HepG2 (cell line): ENCODE measurements around the gene AXIN1. TPM values are rescaled to one million over a fixed set of nuclear protein-coding genes. Genes with fewer than 3 reads are reported as not detected.

Experiments used
- ADNP ChIP-seq: sonication (generic); formaldehyde crosslinking; IDR thresholded peaks from 2 replicates; pipeline ENCODE4 v1.4.0; 2020; ENCODE audit warnings: missing genetic modification reagents
- ARNT ChIP-seq: fragments of 450-650 bp; IDR thresholded peaks from 2 replicates; pipeline ENCODE4 v1.6.1; 2017
- CC2D1A ChIP-seq: sonication (generic); formaldehyde crosslinking; IDR thresholded peaks from 2 replicates; pipeline ENCODE4 v1.8.1; 2023; ENCODE audit warnings: mild to moderate bottlenecking, missing genetic modification reagents
- CHD2 ChIP-seq: IDR thresholded peaks from 2 replicates; pipeline ENCODE4 v1.6.1; 2011; ENCODE audit warnings: low read depth, low read length, improper control_type of control experiment
- DRAP1 ChIP-seq: IDR thresholded peaks from 2 replicates; pipeline ENCODE4 v1.6.1; 2016; ENCODE audit warnings: missing genetic modification reagents, missing compliant biosample characterization
- ELF3 ChIP-seq: IDR thresholded peaks from 2 replicates; pipeline ENCODE4 v1.6.1; 2016; ENCODE audit warnings: missing genetic modification reagents, missing compliant biosample characterization
- HIVEP1 ChIP-seq: sonication (generic); formaldehyde crosslinking; IDR thresholded peaks from 2 replicates; pipeline ENCODE4 v1.4.0; 2020; ENCODE audit warnings: mild to moderate bottlenecking, missing genetic modification reagents
- HNF4A ChIP-seq: sonication (generic); formaldehyde crosslinking; IDR thresholded peaks from 2 replicates; pipeline ENCODE4 v1.4.0; 2020; ENCODE audit warnings: missing genetic modification reagents
- IKZF4 ChIP-seq: sonication (generic); formaldehyde crosslinking; IDR thresholded peaks from 2 replicates; pipeline ENCODE4 v1.5.1; 2020; ENCODE audit warnings: borderline replicate concordance, mild to moderate bottlenecking, low read depth, missing genetic modification reagents; ENCODE audit errors: not compliant biosample characterization
- KLF12 ChIP-seq: sonication (generic); formaldehyde crosslinking; IDR thresholded peaks from 2 replicates; pipeline ENCODE4 v1.4.0; 2020; ENCODE audit warnings: missing genetic modification reagents, borderline replicate concordance
- MED13 ChIP-seq: sonication (generic); formaldehyde crosslinking; IDR thresholded peaks from 2 replicates; pipeline ENCODE4 v1.5.0; 2020; ENCODE audit warnings: missing genetic modification reagents
- MZF1 ChIP-seq: sonication (generic); formaldehyde crosslinking; IDR thresholded peaks from 2 replicates; pipeline ENCODE4 v1.8.1; 2023; ENCODE audit warnings: mild to moderate bottlenecking, missing genetic modification reagents, borderline replicate concordance
- NFE2L2 ChIP-seq: fragments of 150-350 bp; IDR thresholded peaks from 2 replicates; pipeline ENCODE4 v1.6.1; 2014; ENCODE audit warnings: low read length
- PAWR ChIP-seq: sonication (generic); formaldehyde crosslinking; IDR thresholded peaks from 2 replicates; pipeline ENCODE4 v1.4.0; 2020; ENCODE audit warnings: missing genetic modification reagents, mild to moderate bottlenecking, borderline replicate concordance
- RFX3 ChIP-seq: IDR thresholded peaks from 2 replicates; pipeline ENCODE4 v1.6.1; 2016; ENCODE audit warnings: missing biosample characterization, missing genetic modification reagents
- SAP130 ChIP-seq: IDR thresholded peaks from 2 replicates; pipeline ENCODE4 v1.6.1; 2016; ENCODE audit warnings: low read depth
- TBP ChIP-seq: sonication (generic); formaldehyde crosslinking; IDR thresholded peaks from 2 replicates; pipeline ENCODE4 v1.5.0; 2020; ENCODE audit warnings: missing genetic modification reagents
- TOE1 ChIP-seq: sonication (generic); formaldehyde crosslinking; IDR thresholded peaks from 2 replicates; pipeline ENCODE4 v1.4.0; 2020; ENCODE audit warnings: mild to moderate bottlenecking, missing genetic modification reagents
- U2AF2 ChIP-seq: fragments of 200-400 bp; formaldehyde crosslinking; IDR thresholded peaks from 2 replicates; pipeline ENCODE4 v1.6.1; 2017; ENCODE audit warnings: low read depth, mild to moderate bottlenecking, low read length
- ZNF124 ChIP-seq: sonication (generic); formaldehyde crosslinking; IDR thresholded peaks from 2 replicates; pipeline ENCODE4 v1.4.0; 2020; ENCODE audit warnings: missing genetic modification reagents
- ZNF205 ChIP-seq: IDR thresholded peaks from 2 replicates; pipeline ENCODE4 v1.6.1; 2018; ENCODE audit warnings: missing biosample characterization, missing genetic modification reagents
- ZNF256 ChIP-seq: sonication (generic); formaldehyde crosslinking; conservative IDR thresholded peaks from 2 replicates; pipeline ENCODE4 v1.4.0; 2020; ENCODE audit warnings: missing genetic modification reagents
- ZNF264 ChIP-seq: sonication (generic); formaldehyde crosslinking; IDR thresholded peaks from 2 replicates; pipeline ENCODE4 v1.4.0; 2020; ENCODE audit warnings: missing genetic modification reagents
- ZNF274 ChIP-seq: sonication (generic); formaldehyde crosslinking; IDR thresholded peaks from 2 replicates; pipeline ENCODE4 v1.5.1; 2020; ENCODE audit warnings: mild to moderate bottlenecking, missing genetic modification reagents
- ZNF451 ChIP-seq: sonication (generic); formaldehyde crosslinking; IDR thresholded peaks from 2 replicates; pipeline ENCODE4 v1.5.0; 2020; ENCODE audit warnings: mild to moderate bottlenecking, missing genetic modification reagents
- ZNF766 ChIP-seq: sonication (generic); formaldehyde crosslinking; IDR thresholded peaks from 2 replicates; pipeline ENCODE4 v1.5.0; 2020; ENCODE audit warnings: missing genetic modification reagents, borderline replicate concordance
- ZNF776 ChIP-seq: sonication (generic); formaldehyde crosslinking; IDR thresholded peaks from 2 replicates; pipeline ENCODE4 v1.4.0; 2020; ENCODE audit warnings: mild to moderate bottlenecking, missing genetic modification reagents
- ZNF781 ChIP-seq: sonication (generic); formaldehyde crosslinking; IDR thresholded peaks from 2 replicates; pipeline ENCODE4 v1.5.1; 2020; ENCODE audit warnings: borderline replicate concordance, mild to moderate bottlenecking, missing genetic modification reagents; ENCODE audit errors: not compliant biosample characterization
- polyA plus RNA-seq, 8 experiments: library from polyadenylated mRNA; depleted of rRNA in 3 of 8; stranded (reverse) in 7 of 8; unstranded in 1 of 8; fragments of >200 nt; fragmentation: Illumina TruSeq in 4 of 8; extraction: Trizol in 4 of 8; gene quantifications; 2 replicates each; pipeline versions ENCODE4 v1.2.1 to v1.2.3, GENCODE V29; 2011 to 2016; ENCODE audit warnings: low read depth in 4 of 8, missing spikeins in 1 of 8, mixed read lengths in 1 of 8; ENCODE audit not compliant: insufficient read depth in 1 of 8
- total RNA-seq, 5 experiments: library from RNA; depleted of rRNA; stranded (reverse); fragments of >200 nt; fragmentation: Illumina TruSeq; extraction: Trizol; gene quantifications; 2 replicates each; pipeline ENCODE4 v1.2.3, GENCODE V29; 2016; ENCODE audit warnings: low read depth in 1 of 5
- TF ChIP-seq, protein P1 (sequence below): sonication (generic); formaldehyde crosslinking; IDR thresholded peaks from 2 replicates; pipeline ENCODE4 v1.4.0; 2020; ENCODE audit warnings: mild to moderate bottlenecking, missing genetic modification reagents
- TF ChIP-seq, protein P2 (sequence below): sonication (generic); formaldehyde crosslinking; IDR thresholded peaks from 2 replicates; pipeline ENCODE4 v1.4.0; 2020; ENCODE audit warnings: missing genetic modification reagents

AXIN1 gene
- total and polyA plus RNA-seq, 2 of the 13 experiments (the other 11 are each of a cell fraction or from before 2014, with no cell fraction given), result 24.0 to 26.0 TPM

DNA sequence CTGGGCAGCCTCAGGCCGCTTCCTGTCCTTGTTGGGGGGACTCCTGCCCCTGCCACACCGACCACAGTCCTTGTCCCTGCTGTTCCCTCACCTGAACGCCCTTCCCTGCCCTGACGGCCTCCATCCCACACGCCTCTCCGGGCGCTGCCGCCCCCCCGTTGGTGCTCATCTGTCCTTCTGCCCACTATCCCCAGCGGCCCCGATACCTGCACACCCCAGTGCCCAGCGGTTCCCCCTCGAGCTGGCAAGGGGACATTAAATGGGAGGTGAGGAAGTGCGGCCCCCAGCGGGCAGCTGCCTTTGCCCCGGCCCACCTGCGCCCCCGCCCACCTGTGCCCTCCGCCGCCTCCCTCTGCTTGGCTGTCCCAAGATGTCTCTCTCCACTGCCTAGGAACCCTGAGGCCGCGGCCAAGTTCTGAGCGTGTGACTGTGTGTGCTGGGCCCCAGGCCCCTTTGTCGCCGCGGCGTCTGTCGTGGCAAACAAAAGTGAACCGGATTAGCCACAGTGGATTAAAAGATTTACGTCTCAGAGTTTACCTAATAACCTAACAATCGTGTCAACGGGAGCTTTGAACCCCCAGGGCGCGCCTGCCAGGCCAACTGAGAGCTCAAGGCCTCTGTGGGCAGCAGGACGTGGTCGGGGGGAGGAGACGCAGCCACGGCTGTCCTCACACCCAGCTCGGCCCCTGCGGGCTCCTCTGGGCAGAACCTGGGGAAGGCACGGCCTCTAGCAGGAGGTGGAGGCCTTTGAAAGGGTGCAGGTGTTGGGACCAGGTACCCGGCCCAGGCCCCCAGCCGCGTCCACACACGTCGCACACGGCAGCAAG is 7.6 kb upstream of the AXIN1 start (continued):
- TF ChIP-seq ELF3 (CRISPR knock-in tag) (no peak), HNF4A (peak; percentile 40), SAP130 (CRISPR knock-in tag) (peak; percentile 49; the same call in 1 of the 2 replicates), ADNP (no peak), ZNF256 (no peak), TOE1 (CRISPR knock-in tag) (no peak), IKZF4 (no peak), ZNF781 (CRISPR knock-in tag) (no peak), ZNF264 (CRISPR knock-in tag) (no peak), ZNF451 (CRISPR knock-in tag) (no peak), ZNF274 (CRISPR knock-in tag) (no peak), TBP (CRISPR knock-in tag) (no peak), ZNF205 (CRISPR knock-in tag) (no peak), PAWR (CRISPR knock-in tag) (no peak), KLF12 (CRISPR knock-in tag) (no peak), ARNT (no peak), MZF1 (CRISPR knock-in tag) (no peak), ZNF124 (CRISPR knock-in tag) (no peak), HIVEP1 (no peak), NFE2L2 (no peak), U2AF2 (no peak), DRAP1 (CRISPR knock-in tag) (peak; percentile 30; the same call in 1 of the 2 replicates), ZNF776 (CRISPR knock-in tag) (peak; percentile 5; the same call in 1 of the 2 replicates), CHD2 (no peak), RFX3 (CRISPR knock-in tag) (no peak), ZNF766 (CRISPR knock-in tag) (no peak), CC2D1A (CRISPR knock-in tag) (no peak), MED13 (CRISPR knock-in tag) (no peak)
- TF ChIP-seq, protein P1, sequence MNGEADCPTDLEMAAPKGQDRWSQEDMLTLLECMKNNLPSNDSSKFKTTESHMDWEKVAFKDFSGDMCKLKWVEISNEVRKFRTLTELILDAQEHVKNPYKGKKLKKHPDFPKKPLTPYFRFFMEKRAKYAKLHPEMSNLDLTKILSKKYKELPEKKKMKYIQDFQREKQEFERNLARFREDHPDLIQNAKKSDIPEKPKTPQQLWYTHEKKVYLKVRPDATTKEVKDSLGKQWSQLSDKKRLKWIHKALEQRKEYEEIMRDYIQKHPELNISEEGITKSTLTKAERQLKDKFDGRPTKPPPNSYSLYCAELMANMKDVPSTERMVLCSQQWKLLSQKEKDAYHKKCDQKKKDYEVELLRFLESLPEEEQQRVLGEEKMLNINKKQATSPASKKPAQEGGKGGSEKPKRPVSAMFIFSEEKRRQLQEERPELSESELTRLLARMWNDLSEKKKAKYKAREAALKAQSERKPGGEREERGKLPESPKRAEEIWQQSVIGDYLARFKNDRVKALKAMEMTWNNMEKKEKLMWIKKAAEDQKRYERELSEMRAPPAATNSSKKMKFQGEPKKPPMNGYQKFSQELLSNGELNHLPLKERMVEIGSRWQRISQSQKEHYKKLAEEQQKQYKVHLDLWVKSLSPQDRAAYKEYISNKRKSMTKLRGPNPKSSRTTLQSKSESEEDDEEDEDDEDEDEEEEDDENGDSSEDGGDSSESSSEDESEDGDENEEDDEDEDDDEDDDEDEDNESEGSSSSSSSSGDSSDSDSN (CRISPR knock-in tag), result 0 out of 2 replicates have a peak, but pooled peaks have one; percentile 34
- TF ChIP-seq, protein P2, sequence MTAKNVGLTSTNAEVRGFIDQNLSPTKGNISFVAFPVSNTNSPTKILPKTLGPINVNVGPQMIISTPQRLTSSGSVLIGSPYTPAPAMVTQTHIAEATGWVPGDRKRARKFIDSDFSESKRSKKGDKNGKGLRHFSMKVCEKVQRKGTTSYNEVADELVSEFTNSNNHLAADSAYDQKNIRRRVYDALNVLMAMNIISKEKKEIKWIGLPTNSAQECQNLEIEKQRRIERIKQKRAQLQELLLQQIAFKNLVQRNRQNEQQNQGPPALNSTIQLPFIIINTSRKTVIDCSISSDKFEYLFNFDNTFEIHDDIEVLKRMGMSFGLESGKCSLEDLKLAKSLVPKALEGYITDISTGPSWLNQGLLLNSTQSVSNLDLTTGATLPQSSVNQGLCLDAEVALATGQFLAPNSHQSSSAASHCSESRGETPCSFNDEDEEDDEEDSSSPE (CRISPR knock-in tag), result peak; percentile 30; the same call in 1 of the 2 replicates
